HG03442 (cell line): ENCODE results near the gene MEIS3.

Source experiments
- ATAC-seq: cut with Tn5 transposase; IDR thresholded peaks from one replicate; pipeline ENCODE4 v1.9.1; 2021; ENCODE audit warnings: mild to moderate bottlenecking, moderate library complexity; ENCODE audit not compliant: unreplicated experiment

Gene MEIS3

DNA sequence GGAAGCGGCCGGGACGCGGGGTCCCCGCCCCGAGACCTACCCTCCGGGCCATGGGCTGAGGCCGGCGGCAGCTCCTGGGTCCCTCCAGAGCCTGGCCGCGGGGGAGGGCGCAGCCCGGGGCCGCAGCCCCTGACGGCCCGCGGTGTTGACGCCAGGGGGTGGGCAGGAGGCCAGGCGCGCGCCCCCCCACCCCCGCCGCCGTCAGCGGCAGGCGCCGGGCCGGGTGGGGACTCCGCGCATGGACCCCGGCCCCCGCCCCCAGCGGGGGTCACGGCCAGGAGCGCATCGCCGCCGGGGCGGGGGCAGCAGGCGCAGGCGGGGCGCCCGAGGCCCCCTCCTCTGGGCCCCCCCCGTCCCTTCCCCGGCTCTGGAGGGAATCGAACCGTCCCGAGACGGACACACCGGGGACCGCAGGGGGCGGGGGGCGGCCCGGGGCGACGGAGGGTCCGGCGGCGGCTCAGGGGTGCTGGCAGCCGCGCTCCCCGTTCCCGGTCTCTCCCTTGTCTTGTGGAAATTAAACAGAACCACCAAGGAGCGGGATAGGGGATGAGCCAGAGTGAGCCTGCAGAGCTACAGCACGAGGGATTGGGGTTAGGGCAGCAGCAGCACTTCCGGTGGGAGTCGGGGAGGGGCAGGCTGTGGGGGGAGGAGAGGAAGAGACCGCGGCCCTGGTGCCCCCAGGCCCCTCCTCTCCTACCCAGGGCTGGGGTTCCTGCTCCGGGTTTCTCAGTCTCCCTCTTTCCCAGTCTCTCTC lies at the start of gene MEIS3:
Gene MEIS3, minus strand, starts transcription at position 498 of the 754 bp plus-strand sequence. Its CDS starts 446 bp downstream, at position 52.
- ATAC-seq = no peak

- no peak for ATAC-seq
Measured at GRCh38 chr19:47467914-47468313, 48.6 kb upstream of the MEIS3 start.

- ATAC-seq = no peak
Measured at GRCh38 chr19:47465957-47466356, 46.6 kb upstream of the MEIS3 start.

GRCh38 chr19:47464675-47465419 lies 45.5 kb upstream of the MEIS3 start:
- no peak for ATAC-seq

DNA sequence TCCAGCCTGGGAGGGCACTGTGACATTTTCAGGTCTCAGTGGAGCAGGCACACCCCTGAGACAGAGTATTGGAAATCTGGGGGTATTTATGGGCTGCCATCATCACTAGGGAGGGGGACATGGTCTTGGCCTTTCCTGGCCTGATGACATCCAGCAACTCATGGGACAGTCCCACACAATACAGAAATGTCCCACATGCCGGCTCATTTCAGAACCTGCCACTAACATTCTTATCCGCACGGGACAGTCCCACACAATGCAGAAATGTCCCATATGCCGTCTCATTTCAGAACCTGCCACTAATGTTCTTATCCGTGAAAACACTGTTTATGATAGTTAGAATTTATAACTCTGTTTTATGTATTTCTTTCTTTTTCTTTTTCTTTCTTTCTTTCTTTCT lies 42.5 kb upstream of the MEIS3 start:
- no peak for ATAC-seq

GRCh38 chr19:47459477-47459876 lies 40.1 kb upstream of the MEIS3 start:
- no peak for ATAC-seq

GRCh38 chr19:47458672-47459071 lies 39.3 kb upstream of the MEIS3 start:
- no peak for ATAC-seq

- no peak for ATAC-seq
Measured at GRCh38 chr19:47456721-47457474, 37.6 kb upstream of the MEIS3 start.

- no peak for ATAC-seq
Measured at GRCh38 chr19:47450478-47450877, 31.2 kb upstream of the MEIS3 start.

- ATAC-seq = no peak
Measured at GRCh38 chr19:47448360-47448727, 29.0 kb upstream of the MEIS3 start.

DNA sequence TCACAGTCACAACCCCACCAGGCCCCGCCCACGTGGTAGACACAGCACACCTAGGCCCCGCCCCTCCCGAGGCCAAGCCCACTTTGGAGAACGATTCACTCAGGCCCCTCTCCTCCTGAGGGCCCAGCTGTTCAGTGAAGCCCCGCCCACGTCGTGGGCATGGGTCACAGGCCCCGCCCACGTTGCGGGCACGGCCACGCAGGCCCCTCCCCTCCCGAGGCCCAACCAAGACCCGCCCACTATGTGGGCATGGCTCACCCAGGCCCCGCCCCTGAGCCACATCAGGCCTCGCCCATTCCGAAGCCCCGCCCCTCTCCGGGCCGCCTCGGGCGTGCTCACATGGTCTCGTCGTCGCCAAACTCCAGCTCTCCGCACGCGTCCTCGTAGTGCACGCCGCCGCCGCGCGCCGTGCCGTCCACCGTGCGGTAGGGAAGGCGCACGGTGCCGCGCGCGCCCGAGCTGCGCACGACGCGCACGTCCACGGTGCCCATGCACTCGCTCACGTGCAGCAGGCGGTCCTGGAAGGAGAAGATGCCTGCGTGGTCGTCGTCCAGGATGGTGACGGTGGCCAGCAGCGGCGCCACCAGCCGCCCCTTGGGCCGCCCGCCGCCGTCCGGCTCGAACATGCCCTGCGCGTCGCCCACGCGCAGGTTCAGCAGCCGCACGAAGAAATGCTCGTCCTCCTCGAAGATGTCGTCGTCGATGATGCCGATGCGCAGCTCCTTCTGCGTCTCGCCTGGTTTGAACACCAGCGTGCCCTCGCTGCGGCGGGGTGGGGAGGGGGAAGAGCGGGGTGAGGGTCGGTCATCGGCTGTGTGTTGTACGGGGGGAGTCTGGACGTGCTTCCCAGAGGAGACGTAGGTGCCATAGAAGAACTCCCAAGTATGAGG lies 28.4 kb upstream of the MEIS3 start:
- ATAC-seq = no peak

GRCh38 chr19:47446534-47447469 lies 27.5 kb upstream of the MEIS3 start:
- no peak for ATAC-seq

DNA sequence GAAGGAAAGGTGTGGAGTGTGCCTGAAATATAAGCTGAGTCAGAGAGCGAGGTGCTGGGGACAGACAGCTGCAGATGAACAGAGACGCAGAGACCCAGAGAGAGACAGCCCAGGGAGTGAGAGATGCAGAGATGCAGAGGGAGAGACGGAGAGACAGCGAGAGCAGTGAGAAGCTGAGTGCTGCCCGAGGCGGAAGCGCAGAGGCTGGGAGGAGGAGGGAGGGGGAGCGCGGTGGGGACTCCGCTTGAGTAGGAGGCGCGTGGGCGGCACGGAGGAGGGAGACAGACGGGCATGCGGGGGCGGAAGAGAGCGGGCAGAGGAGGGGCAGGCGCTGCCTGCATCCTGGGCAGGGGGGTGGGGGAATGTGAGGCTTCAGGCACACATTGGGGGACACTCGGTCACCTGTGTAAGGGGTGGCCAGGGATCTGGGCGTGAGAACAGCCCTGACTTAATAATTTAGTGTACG lies 26.6 kb upstream of the MEIS3 start:
- ATAC-seq = no peak

DNA sequence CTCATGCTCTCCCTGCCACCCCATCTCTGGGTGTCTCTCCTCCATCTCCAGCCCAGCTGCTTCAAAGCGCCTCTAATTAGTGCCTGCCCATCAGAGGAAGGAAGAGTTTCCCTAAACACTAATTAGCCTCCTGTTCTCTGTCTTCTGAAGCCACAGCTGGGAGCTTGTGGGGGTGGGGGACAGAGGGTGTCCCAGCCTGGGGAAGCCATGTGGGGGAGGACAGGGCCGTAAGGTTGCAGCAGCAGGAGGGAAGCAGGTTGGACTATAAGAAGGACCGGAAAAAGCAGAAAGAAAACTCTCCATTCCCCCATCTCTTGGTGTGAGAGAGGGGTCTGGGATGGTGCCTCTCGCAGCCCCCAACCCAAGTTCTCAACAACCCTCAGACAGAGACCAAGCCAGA lies 26.2 kb upstream of the MEIS3 start:
- ATAC-seq = no peak

GRCh38 chr19:47444388-47444821 lies 25.1 kb upstream of the MEIS3 start:
- no peak for ATAC-seq

- no peak for ATAC-seq
Measured at GRCh38 chr19:47443331-47443730, 24.0 kb upstream of the MEIS3 start.

DNA sequence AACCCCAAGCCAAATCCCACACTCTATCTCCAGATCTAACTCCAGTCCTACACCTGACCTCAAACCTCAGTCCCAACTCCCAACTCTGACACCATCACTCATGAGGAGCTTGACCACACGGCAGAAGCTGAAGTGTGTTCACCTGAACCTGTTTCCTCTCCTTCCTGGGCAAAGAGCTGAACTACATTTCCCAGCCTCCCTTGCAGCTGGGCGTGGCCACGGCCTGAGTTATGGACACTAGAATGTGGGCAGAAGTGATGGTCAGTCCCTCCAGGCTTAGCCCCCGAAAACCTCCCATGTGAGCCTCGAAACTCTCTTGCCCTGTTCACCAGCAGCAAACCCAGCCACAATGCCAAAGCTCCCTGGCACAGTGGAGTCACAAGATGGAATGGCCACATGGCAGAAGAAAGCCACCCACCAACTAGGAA lies 19.5 kb upstream of the MEIS3 start:
- no peak for ATAC-seq

GRCh38 chr19:47437500-47437899 lies 18.2 kb upstream of the MEIS3 start:
- ATAC-seq = no peak

DNA sequence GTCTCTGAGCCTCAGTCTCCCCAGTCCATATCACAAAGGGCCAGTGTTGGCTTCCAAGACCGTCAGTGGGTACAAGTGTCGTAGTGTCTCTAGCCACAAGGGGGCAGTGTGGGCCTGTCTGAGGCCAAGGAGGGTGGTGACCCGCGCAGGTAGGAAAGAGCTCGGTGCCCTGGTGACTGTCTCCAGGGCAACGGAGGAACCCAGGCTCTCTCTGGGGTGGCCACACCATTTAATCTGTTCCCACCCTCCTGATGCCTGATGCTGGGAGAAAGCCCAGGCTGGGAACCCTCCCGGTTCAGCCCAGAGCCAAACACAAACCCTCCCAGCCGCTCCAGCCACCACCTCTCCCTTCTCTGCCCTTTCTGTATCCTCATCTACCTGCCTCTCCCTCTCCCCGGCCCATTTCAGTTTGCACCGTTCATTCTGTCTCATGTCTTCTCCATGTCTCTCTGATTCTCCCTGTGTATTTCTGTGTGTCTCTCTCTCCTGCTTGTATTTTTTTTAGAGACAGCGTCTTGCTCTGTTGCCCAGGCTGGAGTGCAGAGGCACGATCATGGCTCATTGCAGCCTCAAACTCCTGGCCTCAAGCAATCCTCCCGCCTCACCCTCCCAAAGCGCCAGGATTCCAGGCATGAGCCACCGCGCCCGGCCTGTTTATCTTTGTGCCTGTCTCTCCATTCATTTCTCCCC lies 17.5 kb upstream of the MEIS3 start:
- ATAC-seq = no peak
